ENCODE measurements around the gene CORO7.

- no peak for TF ChIP-seq EZH2 (IDR thresholded peaks at IDR 0.05)
- no peak for TF ChIP-seq POLR2AphosphoS5 (IDR thresholded peaks at IDR 0.05; ENCODE audit: borderline replicate concordance, low read depth, low read length)
- TF ChIP-seq FOXP2 (optimal IDR thresholded peaks at IDR 0.05; ENCODE audit: control extremely low read depth, extremely low read length, insufficient read depth): no peak
These were observed 50.8 kb downstream of the CORO7 start for GRCh38 chr16:4365615-4366014.

All from SK-N-MC (cell line).